IMR-90 (cell line): ENCODE measurements around the gene SLC43A2. TPM values are rescaled to one million over a fixed set of nuclear protein-coding genes. Genes with fewer than 3 reads are reported as not detected.
"Not testable (repeated sequence)": the region's sequence is repeated elsewhere in the genome, so short reads cannot be mapped to it uniquely, and the experiment has no call there.

Experiments
- ATAC-seq: fragments of 200-7000 bp; cut with Tn5 transposase; 2 replicates; pipeline ENCODE4 v1.9.1; 2020; ENCODE audit warnings: low read depth, mild to moderate bottlenecking, moderate library complexity
- BruUV-seq: library from RNA; stranded (reverse); fragments of 400-500 nt; replicated peaks from 2 replicates; lab custom pipeline; 2021; lab: Mats Ljungman, UMichigan
- CTCF ChIA-PET: fragments of 300-600 bp; formaldehyde crosslinking; extraction: SDS; loops from one replicate; lab custom pipeline; 2021; ENCODE audit warnings: antibody characterized with exemption; lab: Yijun Ruan, JAX
- POLR2A ChIA-PET: fragments of 300-600 bp; sonication (Branson Sonifier 250); formaldehyde crosslinking; loops from one replicate; lab custom pipeline; 2022; ENCODE audit warnings: antibody characterized with exemption; ENCODE audit not compliant: unreplicated experiment; lab: Charles Lee
- DNase-seq: peaks from one replicate; pipeline ENCODE4 v3.0.0; 2013
- H2AFZ ChIP-seq: replicated peaks from 2 replicates; pipeline ENCODE3; 2013; ENCODE audit warnings: low read length, mild to moderate bottlenecking; ENCODE audit not compliant: poor library complexity
- H2AK5ac ChIP-seq: 2 replicates; pipeline ENCODE4 v1.6.1; 2013; ENCODE audit warnings: low read depth, low read length, inconsistent platforms
- H2AK9ac ChIP-seq: replicated peaks from 2 replicates; pipeline ENCODE3; 2013; ENCODE audit warnings: mild to moderate bottlenecking, low read depth, low read length, moderate library complexity; ENCODE audit not compliant: poor library complexity
- H2BK120ac ChIP-seq: 2 replicates; pipeline ENCODE4 v1.6.1; 2013; ENCODE audit warnings: low read depth, low read length, inconsistent platforms
- H2BK15ac ChIP-seq: 3 replicates; pipeline ENCODE4 v1.6.1; 2013; ENCODE audit warnings: low read depth, low read length, inconsistent platforms
- H2BK20ac ChIP-seq: 2 replicates; pipeline ENCODE4 v1.6.1; 2013; ENCODE audit warnings: low read depth, mild to moderate bottlenecking, inconsistent platforms, low read length, moderate library complexity
- H2BK5ac ChIP-seq: 2 replicates; pipeline ENCODE4 v1.6.1; 2013; ENCODE audit warnings: mild to moderate bottlenecking, low read depth, low read length, inconsistent platforms; ENCODE audit not compliant: poor library complexity, severe bottlenecking
- H3K14ac ChIP-seq: replicated peaks from 2 replicates; pipeline ENCODE4 v1.6.1; 2013; ENCODE audit warnings: low read depth, low read length, inconsistent platforms
- H3K18ac ChIP-seq: 2 replicates; pipeline ENCODE4 v1.6.1; 2013; ENCODE audit warnings: low read depth, low read length, control low read depth
- H3K23ac ChIP-seq: 2 replicates; pipeline ENCODE4 v1.6.1; 2013; ENCODE audit warnings: low read depth, low read length, inconsistent platforms
- H3K27ac ChIP-seq: 2 replicates; pipeline ENCODE4 v1.5.1; 2013; ENCODE audit warnings: mild to moderate bottlenecking, control low read depth, low read length; ENCODE audit not compliant: insufficient read depth
- H3K27me3 ChIP-seq: 2 replicates; pipeline ENCODE4 v1.6.1; 2013; ENCODE audit warnings: low read length; ENCODE audit not compliant: control insufficient read depth, insufficient read depth
- H3K36me3 ChIP-seq: 2 replicates; pipeline ENCODE4 v1.6.1; 2013; ENCODE audit warnings: low read length, mixed read lengths; ENCODE audit not compliant: control insufficient read depth, insufficient read depth
- H3K4ac ChIP-seq: 2 replicates; pipeline ENCODE4 v1.6.1; 2013; ENCODE audit warnings: low read depth, low read length, inconsistent platforms
- H3K4me1 ChIP-seq: 2 replicates; pipeline ENCODE4 v1.6.1; 2013; ENCODE audit warnings: low read length, mixed read lengths; ENCODE audit not compliant: control insufficient read depth, insufficient read depth
- H3K4me2 ChIP-seq: 2 replicates; pipeline ENCODE4 v1.6.1; 2013; ENCODE audit warnings: low read depth, mild to moderate bottlenecking, control low read depth, low read length, moderate library complexity
- H3K4me3 ChIP-seq: 2 replicates; pipeline ENCODE4 v1.5.1; 2013; ENCODE audit warnings: low read depth, mild to moderate bottlenecking, control low read depth, low read length, moderate library complexity; ENCODE audit not compliant: insufficient read depth
- H3K56ac ChIP-seq: 2 replicates; pipeline ENCODE4 v1.6.1; 2013; ENCODE audit warnings: low read length, inconsistent platforms; ENCODE audit not compliant: insufficient read depth; ENCODE audit errors: extremely low read depth
- H3K79me1 ChIP-seq, 2 experiments: 2 replicates each; pipeline ENCODE4 v1.6.1; 2013; ENCODE audit warnings: low read length in 2 of 2, inconsistent platforms in 1 of 2, low read depth in 1 of 2
- H3K9ac ChIP-seq: 2 replicates; pipeline ENCODE4 v1.6.1; 2013; ENCODE audit warnings: low read depth, low read length, control low read depth
- H3K9me1 ChIP-seq: 2 replicates; pipeline ENCODE4 v1.6.1; 2013; ENCODE audit warnings: low read length, inconsistent platforms; ENCODE audit not compliant: insufficient read depth
- H3K9me3 ChIP-seq: 2 replicates; pipeline ENCODE4 v1.6.1; 2013; ENCODE audit warnings: low read length; ENCODE audit not compliant: control insufficient read depth, insufficient read depth
- H4K20me1 ChIP-seq: 2 replicates; pipeline ENCODE4 v1.6.1; 2013; ENCODE audit warnings: low read length, inconsistent platforms; ENCODE audit not compliant: insufficient read depth
- H4K5ac ChIP-seq: 2 replicates; pipeline ENCODE4 v1.6.1; 2013; ENCODE audit warnings: mild to moderate bottlenecking, low read depth, low read length, control low read depth
- H4K8ac ChIP-seq, 2 experiments: 2 replicates each; pipeline ENCODE4 v1.6.1; 2013; ENCODE audit warnings: low read depth in 2 of 2, low read length in 2 of 2, control low read depth in 1 of 2, inconsistent platforms in 1 of 2
- H4K91ac ChIP-seq: 2 replicates; pipeline ENCODE4 v1.6.1; 2013; ENCODE audit warnings: low read depth, low read length, inconsistent platforms; ENCODE audit not compliant: insufficient read depth
- WGBS, 2 experiments: methylation state at CpG; one replicate each; pipeline versions ENCODE4 v1.1.5 to v1.1.7; 2013; ENCODE audit warnings: missing lambda C conversion rate in 2 of 2; ENCODE audit not compliant: insufficient read length in 1 of 2; ENCODE audit errors: extremely low coverage in 2 of 2; 5-methylcytosine and 5-hydroxymethylcytosine counted together
- dilution Hi-C: fragments of 300-500 bp; cut with HindIII; formaldehyde crosslinking; loops from one replicate; pipeline ENCODE4 v1.14.3; 2018; ENCODE audit warnings: low sequenced_read_pairs; ENCODE audit not compliant: unreplicated experiment
- in situ Hi-C: fragments of 300-500 bp; cut with MboI; formaldehyde crosslinking; loops from 3 replicates; pipeline ENCODE4 v1.14.3; 2019; ENCODE audit warnings: low sequenced_read_pairs, inconsistent platforms, mixed read lengths
- intact Hi-C: fragments of 100-400 bp; cut with micrococcal nuclease; formaldehyde crosslinking; loops from 2 replicates; pipeline ENCODE4 v1.10.0; 2022
- polyA plus RNA-seq, 3 experiments: library from polyadenylated mRNA; depleted of rRNA; stranded (reverse); fragments of >200 nt; gene quantifications; 2 replicates each; pipeline ENCODE4 v1.2.3, GENCODE V29; 2012; ENCODE audit warnings: low replicate concordance in 1 of 3
- total RNA-seq: library from RNA; depleted of rRNA; stranded (reverse); fragments of >200 nt; gene quantifications from 2 replicates; pipeline ENCODE4 v1.2.3, GENCODE V29; 2012

Gene SLC43A2
- total and polyA plus RNA-seq, 2 of the 4 experiments (the other 2 are of a cell fraction): 3.8 to 9.0 TPM

DNA sequence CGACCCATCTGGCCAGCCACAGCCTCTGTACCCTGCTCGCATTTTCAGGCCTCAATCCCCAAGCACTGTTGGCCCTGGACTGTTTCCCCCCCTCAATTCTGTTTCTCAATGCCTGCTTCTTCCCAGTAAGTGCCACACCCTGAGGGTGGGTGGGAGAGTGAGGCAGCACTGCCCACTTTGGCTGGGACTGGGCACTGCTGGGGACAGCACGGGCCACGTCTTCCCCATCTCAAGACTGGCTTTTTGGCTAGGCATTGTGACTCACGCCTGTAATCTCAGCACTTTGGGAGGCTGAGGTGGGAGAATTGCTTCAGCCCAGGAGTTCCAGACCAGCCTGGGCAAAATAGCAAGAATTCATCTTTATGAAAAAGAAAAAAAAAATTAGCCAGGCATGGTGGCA is 56.0 kb downstream of the SLC43A2 start:
- DNase-seq, in situ Hi-C loops, H4K91ac ChIP-seq, BruUV-seq, H3K4me2 ChIP-seq, H3K14ac ChIP-seq, H2BK120ac ChIP-seq, H3K23ac ChIP-seq, H4K20me1 ChIP-seq, H3K36me3 ChIP-seq, H4K8ac ChIP-seq, H2BK5ac ChIP-seq, H2BK20ac ChIP-seq, H3K9me1 ChIP-seq, H2BK15ac ChIP-seq, H3K27me3 ChIP-seq, H2AFZ ChIP-seq, H3K79me1 ChIP-seq, H3K4me3 ChIP-seq, ATAC-seq, H3K9ac ChIP-seq, H2AK9ac ChIP-seq, H4K5ac ChIP-seq, H3K56ac ChIP-seq, H3K18ac ChIP-seq, H3K9me3 ChIP-seq, H3K4ac ChIP-seq, H2AK5ac ChIP-seq, dilution Hi-C loops, POLR2A ChIA-PET, H3K27ac ChIP-seq: not testable (repeated sequence)
- intact Hi-C loops: loop anchor here (10.0 kb wide), 1 partner anchor 212 kb away; no protein-coding TSS in a partner anchor
- CTCF ChIA-PET: interaction anchor here (2.2 to 2.4 kb wide), 2 partner anchors 57 to 77 kb away, joined by 23 to 25 read pairs; partner anchors contain the start of genes RILP and SLC43A2
- peaks cover 10% of the 10 kb centered on the region for H3K4me1 ChIP-seq
- no CpG with 5 or more reads among the region's 5 CpGs for WGBS, 2 experiments
